Tongue (tissue), 2 donors: ENCODE measurements around the gene DDX50. TPM values are rescaled to one million over a fixed set of nuclear protein-coding genes. Genes with fewer than 3 reads are reported as not detected.
"Not testable (repeated sequence)": the region's sequence is repeated elsewhere in the genome, so short reads cannot be mapped to it uniquely, and the experiment has no call there.

Experiments used
- DNase-seq: peaks from one replicate; pipeline ENCODE4 v3.0.0-alpha.2; 2015
- total RNA-seq: library from RNA; depleted of rRNA; stranded (reverse); fragments of >200 nt; gene quantifications from one replicate; pipeline ENCODE4 v1.2.3, GENCODE V29; 2014

The DDX50 gene, protein sequence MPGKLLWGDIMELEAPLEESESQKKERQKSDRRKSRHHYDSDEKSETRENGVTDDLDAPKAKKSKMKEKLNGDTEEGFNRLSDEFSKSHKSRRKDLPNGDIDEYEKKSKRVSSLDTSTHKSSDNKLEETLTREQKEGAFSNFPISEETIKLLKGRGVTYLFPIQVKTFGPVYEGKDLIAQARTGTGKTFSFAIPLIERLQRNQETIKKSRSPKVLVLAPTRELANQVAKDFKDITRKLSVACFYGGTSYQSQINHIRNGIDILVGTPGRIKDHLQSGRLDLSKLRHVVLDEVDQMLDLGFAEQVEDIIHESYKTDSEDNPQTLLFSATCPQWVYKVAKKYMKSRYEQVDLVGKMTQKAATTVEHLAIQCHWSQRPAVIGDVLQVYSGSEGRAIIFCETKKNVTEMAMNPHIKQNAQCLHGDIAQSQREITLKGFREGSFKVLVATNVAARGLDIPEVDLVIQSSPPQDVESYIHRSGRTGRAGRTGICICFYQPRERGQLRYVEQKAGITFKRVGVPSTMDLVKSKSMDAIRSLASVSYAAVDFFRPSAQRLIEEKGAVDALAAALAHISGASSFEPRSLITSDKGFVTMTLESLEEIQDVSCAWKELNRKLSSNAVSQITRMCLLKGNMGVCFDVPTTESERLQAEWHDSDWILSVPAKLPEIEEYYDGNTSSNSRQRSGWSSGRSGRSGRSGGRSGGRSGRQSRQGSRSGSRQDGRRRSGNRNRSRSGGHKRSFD
- total RNA-seq = 47.7 TPM

DNA sequence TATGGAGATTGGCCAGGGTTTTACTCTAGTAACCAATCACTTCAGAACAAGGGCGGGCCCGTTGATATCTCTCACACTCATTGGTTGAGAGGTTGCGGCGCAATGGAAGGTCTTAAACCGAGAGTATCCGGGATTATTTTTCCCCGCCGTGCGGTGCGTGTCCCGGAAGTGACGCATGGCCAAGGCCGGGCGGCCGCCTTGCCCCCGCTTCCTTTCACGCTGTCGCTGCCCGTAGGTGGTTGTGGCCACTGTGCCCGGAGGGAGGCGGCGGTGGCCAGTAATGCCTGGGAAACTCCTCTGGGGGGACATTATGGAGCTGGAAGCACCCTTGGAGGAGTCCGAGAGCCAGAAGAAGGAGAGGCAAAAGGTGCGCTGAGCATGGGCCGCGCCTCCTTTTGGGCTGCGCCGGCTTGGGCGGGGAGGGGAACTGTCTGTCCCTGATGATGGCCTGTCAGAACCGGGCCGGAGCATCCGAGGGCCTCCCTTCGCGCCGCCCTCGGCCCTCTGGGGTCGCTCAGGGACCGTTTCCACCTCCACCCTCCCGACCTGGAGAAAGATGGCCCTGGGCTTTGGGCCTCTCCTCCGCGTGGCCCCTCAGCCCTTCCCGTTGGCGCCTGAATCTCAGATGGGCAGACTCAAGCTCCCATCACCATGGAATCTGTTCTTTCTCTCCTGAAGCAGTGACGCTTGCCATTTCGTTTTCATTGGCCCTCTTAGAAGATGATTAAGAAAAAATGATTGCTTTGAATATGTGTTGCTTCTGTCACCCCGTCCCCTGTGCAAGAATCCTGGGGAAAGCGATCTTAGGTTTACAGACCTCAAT is at the start of gene DDX50:
DDX50 (plus strand) TSS at position 211 of the 823 bp plus-strand sequence; CDS start at position 281, 70 bp downstream.
- peak; percentile 100 for DNase-seq

DNA sequence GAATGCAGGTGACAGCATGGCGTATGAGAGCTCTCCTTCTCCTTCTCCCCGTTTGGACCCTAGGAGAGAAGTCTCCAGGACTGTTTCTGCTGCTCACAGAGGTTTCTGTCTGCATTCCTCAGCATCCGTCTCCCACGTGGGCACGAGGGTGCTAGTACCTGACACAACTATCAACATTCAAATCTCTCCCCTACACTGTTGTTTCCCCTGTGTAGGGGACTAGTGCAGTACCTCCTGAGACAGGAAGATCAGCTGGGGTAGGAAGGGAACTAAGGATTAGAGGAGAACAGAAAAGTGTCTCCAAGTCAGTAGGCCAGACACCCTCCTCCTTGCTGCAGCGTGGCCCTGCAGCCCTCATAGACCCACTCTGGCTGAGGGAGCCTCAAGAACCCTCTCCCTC is 44.8 kb upstream of the DDX50 start:
- DNase-seq = no peak

DNA sequence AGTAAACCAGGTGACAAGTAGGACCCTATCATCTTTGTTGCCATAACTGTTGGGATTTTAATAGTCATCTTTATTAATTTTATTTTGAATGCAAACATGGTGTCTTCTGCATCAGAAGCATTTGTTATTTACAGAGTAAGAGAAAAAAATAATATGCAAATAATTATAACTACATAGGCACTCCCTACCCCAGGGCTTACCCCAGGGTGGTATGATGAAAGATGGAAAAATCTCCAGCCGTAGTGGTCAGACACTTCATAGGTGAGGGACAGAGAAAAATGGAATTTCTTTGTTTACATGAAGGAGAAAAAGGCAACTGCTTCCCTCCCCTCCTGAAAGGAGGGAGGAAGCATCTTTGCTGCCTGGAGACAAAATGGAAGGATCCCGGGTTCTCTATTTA is 44.1 kb upstream of the DDX50 start:
- DNase-seq = no peak

DNA sequence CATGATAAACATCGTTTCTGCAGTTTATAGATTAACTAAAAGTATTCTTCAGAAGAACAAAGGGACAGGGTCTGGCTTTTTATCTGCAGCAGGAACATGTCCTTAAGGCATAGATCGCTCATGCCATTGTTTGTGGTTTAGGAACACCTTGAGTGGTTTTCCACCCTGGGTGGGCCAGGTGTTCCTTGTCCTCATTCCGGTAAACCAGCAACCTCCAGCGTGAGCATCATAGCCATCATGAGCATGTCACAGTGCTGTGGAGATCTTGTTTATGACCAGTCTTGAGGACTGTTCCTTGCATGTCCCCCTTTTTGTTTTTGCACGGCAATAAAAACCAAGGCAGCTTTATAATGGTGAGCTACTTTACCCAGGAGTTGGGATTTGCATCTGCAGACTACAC is 39.9 kb upstream of the DDX50 start:
- no peak for DNase-seq

DNA sequence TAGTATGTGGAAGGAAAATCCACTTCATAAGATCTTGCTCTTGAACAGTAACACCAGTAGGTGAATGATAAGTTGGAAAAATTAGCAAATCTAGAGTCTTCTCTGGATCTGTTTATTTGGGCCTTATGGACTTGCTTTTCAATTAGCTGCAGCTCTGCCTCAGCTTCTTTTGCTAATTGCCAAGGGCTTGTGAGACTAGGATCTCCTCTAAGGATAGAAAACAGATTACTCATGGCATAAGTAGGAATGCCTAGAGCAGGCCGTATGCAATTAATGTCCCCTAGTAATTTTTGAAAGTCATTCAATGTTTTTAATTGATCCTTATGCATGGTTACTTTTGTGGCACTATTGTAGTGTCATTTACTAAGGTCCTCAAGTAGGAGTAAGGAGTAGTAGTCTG is 36.5 kb upstream of the DDX50 start:
- no peak for DNase-seq

DNA sequence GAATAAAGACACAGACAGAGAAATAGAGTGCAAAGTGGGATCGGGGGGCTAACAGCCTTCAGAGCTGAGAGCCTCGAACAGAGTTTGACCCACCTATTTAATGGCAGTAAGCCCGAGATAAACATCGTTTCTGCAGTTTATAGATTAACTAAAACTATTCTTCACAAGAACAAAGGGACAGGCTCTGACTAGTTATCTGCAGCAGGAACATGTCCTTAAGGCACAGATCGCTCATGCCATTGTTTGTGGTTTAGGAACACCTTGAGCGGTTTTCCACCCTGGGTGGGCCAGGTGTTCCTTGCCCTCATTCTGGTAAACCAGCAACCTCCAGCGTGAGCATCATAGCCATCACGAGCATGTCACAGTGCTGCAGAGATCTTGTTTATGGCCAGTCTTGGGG is 32.9 kb upstream of the DDX50 start:
- not testable (repeated sequence) for DNase-seq

DNA sequence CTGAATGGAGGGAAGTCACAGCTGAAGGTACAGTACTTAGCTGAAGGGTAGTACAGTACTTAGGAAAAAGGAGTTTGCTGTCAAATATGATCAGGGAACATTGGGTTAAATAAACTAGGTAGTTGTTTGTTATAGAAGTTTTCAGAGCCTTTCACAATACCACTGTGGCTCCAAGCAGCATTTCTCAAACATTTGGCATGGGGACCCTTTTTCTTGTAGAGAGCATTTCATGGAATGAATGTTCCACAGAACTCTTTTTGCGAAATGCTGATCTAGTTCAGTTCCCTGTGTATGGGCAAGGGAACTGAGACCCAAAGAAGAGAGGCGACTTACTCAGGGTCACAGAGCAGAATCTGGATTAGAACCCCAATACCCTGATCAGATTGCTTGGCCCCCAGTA is 31.5 kb upstream of the DDX50 start:
- no peak for DNase-seq

DNA sequence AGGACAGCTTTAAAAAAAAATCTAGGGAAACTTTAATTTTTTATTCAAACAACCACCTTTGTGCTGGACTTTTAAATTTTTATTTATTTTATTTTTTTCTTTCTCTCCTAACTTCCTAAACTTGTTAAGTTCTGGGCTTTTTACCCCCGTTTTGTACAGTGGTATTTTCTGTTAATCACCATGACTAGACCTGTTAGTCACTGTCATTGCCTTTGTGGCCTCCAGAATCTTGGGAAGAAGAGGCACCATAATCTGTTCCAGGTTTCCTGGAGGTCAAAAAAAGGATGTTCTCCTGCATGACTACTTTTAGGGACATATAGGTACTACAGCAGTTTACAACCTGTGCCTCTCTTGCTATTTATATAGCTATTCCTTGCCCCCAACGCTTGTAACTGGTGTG is 31.1 kb upstream of the DDX50 start:
- DNase-seq = no peak

DNA sequence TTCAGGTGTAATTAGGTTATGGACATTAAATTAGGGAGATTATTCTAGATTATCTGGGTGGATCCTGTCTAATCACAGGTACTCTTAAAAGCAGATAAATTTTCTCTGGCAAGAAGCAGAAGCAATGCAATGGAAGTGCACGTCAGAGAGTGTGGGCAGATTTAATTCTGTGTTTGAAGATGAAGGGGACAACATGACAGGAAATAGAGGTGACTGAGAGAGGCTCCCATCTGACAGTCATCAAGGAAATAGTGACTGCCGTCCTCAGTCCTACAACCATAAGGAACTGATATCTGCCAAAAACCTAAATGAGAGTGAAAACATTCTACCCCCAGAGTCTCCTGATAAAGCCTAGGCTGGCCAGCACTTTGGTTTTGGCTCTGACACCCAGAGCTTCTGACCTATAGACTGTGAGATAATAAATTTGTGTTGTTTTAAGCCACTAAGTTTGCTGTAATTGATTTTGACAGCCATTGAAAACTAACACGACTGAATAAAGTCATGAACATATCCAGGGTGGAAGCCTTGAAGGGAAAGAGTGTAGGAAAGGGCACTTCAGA is 30.5 kb upstream of the DDX50 start:
- no peak for DNase-seq

DNA sequence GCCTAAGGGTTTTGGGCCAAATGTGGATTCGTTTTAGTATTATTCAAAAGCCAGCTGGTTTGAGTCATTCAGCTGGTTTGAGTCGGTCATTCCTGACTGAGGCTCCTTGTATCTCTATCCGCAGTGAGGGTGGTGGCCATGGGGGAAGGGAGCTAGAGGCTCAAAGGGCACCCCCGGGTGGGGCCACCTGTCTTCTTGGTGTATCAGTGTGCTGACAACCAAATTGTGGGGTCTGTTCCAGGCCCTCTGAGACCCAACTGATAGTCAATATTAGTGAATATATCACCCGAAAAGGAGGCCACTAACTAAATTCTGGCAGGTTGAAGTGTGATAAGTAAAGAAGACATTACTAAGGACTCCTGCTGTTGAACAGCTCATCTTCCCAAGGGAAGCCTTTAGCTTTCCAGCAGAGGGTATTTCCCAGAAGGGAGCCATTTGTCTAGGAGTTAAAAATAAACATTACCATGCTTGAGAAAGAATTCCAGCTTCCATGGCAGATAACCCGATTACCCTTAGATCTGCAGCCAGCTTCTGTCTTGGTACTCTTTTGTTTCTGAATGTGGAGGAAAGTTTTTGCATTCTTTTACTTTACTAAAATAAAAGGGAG is 29.9 kb upstream of the DDX50 start:
- peak; percentile 84 for DNase-seq

DNA sequence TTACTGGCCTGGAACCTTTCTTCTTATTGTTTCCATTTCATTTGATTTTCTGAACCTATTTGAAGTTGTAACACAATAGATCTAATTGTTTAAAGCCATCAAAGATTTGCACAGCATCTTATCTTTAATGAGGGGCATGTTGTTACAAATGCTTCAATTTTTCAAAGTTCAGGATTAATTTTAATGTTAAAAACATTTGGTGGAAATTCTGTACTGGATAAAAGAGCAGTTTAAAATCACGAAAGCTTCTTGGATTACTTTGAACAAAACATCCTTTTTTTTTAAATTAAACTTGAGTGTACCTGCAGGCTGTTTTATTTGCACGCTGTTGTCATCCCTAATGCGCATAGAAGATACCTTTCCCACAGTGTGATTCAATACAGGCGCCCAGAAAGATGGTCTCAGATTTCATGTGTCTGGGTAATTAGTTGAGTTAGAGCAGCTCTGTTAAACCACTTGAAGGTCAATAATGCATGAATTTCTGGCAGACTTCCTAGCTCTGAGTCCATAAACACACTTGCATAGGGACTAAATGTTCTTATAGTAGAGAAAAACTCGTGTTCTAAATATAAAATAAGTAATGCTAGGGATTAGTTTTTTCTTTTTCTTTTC is 29.3 kb upstream of the DDX50 start:
- peak; percentile 98 for DNase-seq

DNA sequence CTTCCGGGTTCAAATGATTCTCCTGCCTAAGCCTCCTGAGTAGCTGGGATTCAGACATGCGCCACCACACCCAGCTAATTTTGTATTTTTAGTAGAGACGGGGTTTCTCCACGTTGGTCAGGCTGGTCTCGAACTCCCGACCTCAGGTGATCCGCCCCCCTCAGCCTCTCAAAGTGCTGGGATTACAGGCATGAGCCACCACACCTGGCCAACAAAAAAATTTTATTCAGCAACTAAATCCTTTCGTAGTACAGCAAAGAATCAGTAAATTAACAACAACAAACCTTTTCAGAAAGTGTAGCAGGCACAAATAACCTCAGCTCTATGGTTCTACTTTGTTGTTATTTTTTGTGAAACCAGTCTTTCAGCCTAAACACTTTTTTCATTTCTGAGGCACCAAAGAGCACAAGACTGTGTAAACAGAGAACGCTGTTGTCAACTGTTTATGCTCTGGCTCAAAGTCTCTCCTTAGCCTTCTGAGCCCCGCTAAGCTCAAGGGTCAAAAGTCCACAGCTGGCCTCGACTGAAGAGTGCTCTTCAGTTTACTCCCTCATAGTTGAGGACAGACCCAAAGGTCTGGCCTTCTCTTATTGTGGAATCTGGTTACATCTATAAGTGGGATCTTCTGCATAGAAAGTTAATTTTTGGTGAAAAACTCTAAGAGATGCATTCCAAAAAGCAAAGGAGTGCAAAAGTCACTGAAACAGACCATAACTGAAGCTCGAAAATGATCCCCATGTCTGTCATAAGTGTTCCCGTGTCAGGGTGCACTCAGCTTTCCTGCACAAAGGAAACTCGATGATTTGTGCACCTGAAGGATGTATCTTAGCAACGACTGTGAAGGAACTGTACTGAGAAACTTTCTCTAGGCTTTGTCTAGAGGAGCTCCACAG is 24.6 kb upstream of the DDX50 start:
- peak; percentile 72 for DNase-seq

DNA sequence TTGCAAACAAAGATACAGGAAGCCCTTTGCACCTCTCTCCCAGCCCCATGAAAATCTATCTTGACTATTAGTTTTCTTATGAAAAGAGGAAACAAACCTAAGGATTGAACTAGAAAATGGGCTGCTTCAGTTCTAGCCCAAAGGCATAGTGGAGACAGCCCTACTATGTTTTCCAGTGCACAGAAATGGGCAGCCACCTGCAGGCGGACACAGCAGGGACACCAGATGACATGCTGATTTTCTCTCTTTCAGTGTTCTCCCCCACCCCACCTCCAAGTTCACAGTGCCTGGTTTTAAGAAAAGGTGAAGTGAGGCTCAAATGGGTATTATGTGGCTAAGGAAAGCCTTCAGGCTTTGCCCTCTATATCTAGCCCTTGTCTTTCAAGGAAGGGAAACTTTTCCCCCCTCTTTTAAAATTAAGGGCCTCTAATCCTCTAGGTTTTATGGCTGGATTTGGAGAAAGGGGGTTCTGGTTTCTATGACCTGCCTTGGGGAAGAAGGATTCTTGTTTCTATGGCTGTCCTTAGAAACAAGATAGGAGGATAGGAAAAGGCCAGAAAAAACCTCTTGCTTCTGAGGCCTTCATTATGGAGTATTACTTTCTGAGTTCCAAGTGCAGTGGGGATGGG is 23.5 kb upstream of the DDX50 start:
- no peak for DNase-seq

DNA sequence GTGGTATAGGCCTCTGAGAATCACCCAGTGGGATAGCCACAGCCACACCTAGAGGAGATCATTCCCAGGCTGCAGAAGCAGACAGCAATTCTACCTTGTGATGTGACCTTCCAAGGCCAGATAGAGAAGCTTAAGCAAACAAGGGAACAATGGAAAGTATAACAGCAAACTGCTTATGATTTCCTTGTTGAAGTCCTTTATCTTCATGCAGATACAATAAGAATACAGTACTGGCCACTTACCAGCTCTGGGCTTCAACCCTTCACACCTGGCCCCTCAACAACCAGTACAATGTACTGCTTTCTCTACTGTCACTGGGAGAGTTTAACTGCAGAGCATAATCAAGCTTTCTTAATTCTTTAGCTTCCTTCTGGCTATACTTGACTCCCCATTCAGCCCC is 22.6 kb upstream of the DDX50 start:
- no peak for DNase-seq

DNA sequence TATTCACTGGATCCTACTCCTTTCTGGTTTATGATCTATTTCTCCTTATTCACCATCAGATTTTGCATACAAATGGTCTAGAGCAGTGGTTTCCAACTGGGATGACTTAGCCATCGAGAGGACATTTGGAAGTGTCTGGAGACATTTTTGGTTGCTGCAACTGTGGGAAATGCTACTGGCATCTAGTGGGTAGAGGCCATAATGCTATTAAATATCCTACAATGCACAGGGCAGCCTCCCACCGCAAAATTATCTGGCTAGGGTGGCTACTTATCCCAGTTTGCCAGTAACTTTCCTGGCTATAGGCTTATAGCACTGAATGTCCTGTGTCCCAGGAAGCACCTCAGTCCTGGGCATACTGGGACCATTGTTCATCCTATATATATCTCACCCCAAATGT is 21.5 kb upstream of the DDX50 start:
- no peak for DNase-seq

DNA sequence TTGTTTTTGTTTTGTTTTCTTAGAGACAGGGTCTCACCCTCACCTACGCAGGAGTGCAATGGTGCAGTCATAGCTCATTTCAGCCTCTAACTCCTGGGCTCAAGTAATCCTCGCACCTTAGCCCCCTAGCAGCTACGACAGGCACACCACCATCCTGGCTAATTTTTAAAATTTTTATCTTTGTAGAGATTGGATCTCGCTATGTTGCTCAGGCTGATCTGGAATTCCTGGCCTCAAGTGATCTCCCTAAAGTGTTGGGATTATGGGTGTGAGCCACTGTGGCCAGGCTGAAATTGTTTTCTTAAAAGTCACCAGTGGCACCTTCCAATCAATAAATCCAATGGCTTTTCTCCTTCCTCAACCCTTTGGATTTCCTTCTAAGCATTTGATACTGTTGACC is 20.9 kb upstream of the DDX50 start:
- DNase-seq = no peak

DNA sequence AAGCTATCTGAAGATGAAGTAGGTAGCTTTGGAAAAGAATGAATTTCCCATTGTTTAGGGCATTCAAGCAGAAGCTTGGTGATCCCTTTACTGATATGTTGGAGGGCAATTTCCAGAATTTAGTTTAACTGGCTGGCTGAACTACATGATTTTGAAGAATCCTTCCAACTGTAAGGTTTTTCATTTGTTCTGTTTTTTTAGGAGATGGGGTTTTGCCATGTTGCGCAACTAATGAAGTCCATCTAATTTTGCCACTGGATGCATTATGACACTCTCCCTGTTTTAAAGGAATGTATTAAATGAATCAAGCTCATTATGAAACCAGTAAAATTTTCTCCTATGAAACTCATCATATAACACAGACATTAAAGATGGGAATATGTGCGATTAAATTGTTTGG is 6.1 kb upstream of the DDX50 start:
- no peak for DNase-seq

DNA sequence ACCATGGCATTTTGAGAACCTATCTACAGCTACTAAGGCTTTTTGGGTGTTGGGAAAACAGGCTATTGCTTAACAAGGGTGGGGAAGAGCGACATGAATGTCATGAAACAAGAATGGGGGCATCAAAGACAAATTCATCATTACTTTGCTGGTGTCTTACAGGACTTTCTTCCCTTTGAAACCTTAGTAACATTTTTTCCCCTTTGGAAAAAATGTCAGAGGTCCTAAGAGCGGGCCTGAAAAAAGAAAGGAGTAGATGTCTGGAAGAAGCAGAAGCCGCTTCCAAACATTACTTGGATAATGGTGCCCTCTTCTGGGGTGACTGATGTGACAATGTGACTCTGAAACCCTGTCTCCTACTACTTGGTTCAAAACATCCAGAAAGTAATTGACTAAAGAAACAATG is 3.8 kb upstream of the DDX50 start:
- DNase-seq = peak; percentile 90

DNA sequence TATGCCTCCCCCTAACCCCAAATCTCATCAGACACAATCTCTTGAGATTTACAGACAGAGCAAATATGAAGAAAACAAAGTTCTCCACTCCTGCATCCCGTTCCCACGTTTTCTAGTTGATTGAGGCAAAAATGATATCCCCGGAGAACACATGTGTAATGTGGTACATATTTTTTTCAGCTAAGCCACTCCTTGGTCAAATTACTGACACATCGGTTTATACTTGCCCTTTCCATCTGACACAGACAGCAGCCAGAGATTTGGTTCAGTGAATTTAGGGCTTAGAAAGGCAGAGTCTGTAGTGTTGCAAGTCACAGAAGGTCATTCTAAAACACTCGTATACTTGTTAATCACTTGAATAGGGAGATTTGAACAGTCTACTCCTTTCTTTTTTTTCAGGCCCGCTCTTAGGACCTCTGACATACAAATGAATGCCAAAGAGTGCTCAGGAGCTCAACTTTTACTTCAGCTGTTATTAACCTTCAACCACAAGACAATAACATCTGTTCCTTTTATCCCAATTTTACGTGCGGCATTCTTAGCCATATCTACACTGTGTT is 1.8 kb upstream of the DDX50 start:
- DNase-seq = peak; percentile 33
